Femur (tissue), 1 donor: ENCODE results near the gene FN3K.

ENCODE experiments used
- DNase-seq: peaks from one replicate; pipeline ENCODE4 v3.0.0-alpha.2; 2017

The FN3K gene

DNA sequence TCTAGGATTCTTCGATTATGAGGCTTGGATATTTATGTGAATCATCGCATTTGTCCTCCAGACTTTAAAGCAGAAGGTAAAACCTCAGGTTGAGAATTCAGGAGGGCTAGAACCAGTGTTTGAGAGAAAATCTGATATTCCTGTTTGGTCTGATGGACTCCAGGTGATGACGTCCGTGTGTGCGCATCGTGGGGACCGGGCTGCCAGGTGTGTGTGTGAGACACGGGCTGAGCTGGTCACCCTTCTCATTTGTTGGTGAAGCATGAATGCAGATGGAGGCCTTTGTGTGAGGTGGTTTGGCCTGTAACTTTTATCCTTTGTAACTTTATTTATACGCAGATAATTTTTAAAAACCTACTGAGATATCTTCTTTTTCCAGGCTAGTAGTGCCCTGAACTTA is 61.6 kb downstream of the FN3K start:
- no peak for DNase-seq

DNA sequence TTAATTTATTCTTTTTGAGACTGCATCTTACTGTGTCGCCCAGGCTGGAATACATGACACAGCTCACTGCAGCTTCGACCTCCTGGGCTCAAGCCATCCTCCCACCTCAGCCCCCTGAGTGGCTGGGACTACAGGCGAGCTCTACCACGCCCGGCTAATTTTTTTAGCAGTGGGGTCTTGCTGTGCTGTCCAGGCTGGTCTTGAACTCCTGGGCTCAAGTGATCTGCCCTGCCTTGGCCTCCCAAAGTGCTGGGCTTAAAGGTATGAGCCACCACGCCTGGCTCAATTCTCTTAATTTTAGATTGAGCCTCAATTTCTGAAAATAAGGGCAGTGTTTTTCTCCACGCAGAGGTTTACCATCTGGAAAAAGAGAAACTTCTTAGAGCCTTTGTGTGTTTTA is 63.3 kb downstream of the FN3K start:
- DNase-seq, result no peak

DNA sequence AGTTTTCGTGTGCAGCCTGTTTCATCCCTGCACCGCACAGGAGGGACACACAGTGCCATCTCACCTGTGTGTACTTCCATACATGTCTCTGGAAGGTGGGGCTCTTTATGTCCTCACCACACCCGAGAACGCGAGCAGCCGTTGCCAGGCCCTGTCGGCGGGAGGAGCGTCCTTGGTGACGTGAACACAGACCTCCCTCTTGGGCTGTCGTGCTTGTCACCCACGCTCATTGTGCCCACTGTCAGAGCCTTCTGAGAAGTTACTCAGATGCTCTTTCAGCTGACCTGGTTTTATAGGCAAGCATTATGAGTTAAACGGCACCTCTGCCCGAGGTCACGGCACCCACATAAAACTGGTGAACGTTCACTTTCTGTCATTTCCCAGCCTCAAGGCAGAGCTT is 64.2 kb downstream of the FN3K start:
- DNase-seq, result no peak
